Chondrocyte (in vitro differentiated cells): Measurements from ENCODE around the gene FAM229B. TPM values are rescaled to one million over a fixed set of nuclear protein-coding genes. Genes with fewer than 3 reads are reported as not detected.

Experiments
- DNase-seq: peaks from one replicate; pipeline ENCODE4 v3.0.0; 2021; ENCODE audit warnings: mixed read lengths, low spot score
- H3K27ac Mint-ChIP-seq: one replicate; pipeline ENCODE4 v1.8.0; 2021; ENCODE audit warnings: mild to moderate bottlenecking, moderate library complexity, mixed read lengths; ENCODE audit not compliant: unreplicated experiment
- H3K27me3 Mint-ChIP-seq: 2 replicates; pipeline ENCODE4 v1.8.0; 2021; ENCODE audit warnings: low read depth, mixed read lengths
- H3K36me3 Mint-ChIP-seq: 2 replicates; pipeline ENCODE4 v1.8.0; 2021; ENCODE audit warnings: low read depth, mixed read lengths
- H3K4me1 Mint-ChIP-seq: 2 replicates; pipeline ENCODE4 v1.8.0; 2021; ENCODE audit warnings: low read depth, mild to moderate bottlenecking, mixed read lengths
- H3K4me3 Mint-ChIP-seq: one replicate; pipeline ENCODE4 v1.8.0; 2021; ENCODE audit warnings: mild to moderate bottlenecking, moderate library complexity, mixed read lengths; ENCODE audit not compliant: unreplicated experiment
- H3K9me3 Mint-ChIP-seq: 2 replicates; pipeline ENCODE4 v1.8.0; 2021; ENCODE audit warnings: low read depth, mixed read lengths
- CTCF ChIP-seq: fragments of 200-600 bp; sonication (generic); IDR thresholded peaks from 2 replicates; pipeline ENCODE4 v1.5.0; 2021; ENCODE audit warnings: antibody characterized with exemption, mild to moderate bottlenecking, moderate library complexity
- total RNA-seq: library from RNA; stranded (reverse); gene quantifications from 3 replicates; pipeline ENCODE4 v1.2.1, GENCODE V29; 2021

FAM229B gene
- total RNA-seq, 1 donor from 2014 or later: 25.7 TPM

DNA sequence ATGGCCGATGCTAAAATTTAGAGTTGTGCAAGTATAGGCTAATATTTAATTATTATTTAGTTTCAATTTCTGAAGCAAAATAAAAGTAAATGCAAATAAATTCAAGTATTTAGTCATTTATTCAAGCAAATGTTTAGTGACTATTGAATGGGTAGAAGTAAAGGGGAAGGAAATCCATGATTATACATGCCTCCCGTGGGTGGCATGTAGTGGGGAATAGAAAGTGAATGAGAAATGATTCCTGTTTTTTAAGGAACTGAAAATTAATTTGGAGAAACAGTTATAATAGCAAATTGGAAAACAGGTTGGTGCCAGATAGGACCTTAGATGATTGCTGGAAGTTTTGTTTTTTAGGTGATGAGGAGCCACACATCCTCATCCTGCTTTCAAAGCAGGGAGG is 35.4 kb downstream of the FAM229B start:
- Mint-ChIP-seq H3K9me3 (no peaks in the 10 kb centered on the region), H3K4me1 (no peaks in the 10 kb centered on the region), H3K27ac (no peak overlapping the region), H3K4me3 (no peak overlapping the region), H3K27me3 (no peaks in the 10 kb centered on the region), H3K36me3 (peaks cover 33% of the 10 kb centered on the region)
- TF ChIP-seq CTCF: no peak
- DNase-seq: no peak

DNA sequence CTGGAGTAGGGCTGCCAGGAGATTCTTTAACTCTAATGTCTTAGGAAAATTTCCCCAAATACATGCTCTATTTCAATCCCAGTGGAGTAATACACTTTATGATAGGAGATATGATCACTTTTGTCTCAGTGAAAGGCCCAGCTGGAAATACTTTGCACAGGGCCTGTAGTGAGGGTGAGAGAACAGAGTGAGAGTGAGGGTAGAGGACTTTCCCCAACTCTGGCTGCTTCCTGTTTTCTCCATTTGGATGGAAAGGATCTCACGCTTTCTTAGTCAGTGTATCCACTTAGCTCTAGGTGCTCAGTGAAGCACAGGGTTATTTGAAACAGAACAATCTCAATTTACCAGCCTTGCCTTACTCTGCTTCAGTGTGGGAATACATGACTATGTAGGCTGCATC is 36.6 kb downstream of the FAM229B start:
- Mint-ChIP-seq H3K27me3 (no peaks in the 10 kb centered on the region), H3K4me3 (no peak overlapping the region), H3K4me1 (no peaks in the 10 kb centered on the region), H3K36me3 (peaks cover 35% of the 10 kb centered on the region), H3K27ac (no peak overlapping the region), H3K9me3 (no peaks in the 10 kb centered on the region)
- DNase-seq: no peak
- no peak for TF ChIP-seq CTCF

DNA sequence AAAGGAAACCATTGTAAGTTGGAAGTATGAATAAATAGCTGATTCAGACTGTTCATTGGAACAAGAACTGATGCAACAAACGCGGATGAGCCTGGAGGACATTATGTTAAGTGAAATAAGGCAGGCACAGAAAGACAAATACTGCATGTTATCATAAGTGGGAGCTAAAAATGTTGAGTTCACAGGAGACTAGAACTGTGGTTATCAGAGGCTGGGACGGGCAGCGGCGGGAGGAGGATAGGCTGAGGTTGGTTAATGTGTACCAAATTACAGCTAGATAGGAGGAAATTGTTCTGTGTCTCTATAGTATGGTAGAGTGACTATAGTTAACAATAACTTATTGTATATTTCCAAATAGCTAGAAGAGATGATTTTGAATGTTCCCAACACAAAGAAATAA is 40.8 kb downstream of the FAM229B start:
- H3K4me1 Mint-ChIP-seq: no peaks in the 10 kb centered on the region
- H3K9me3 Mint-ChIP-seq: no peaks in the 10 kb centered on the region
- no peak overlapping the region for H3K4me3 Mint-ChIP-seq
- H3K36me3 Mint-ChIP-seq: peaks cover 38% of the 10 kb centered on the region
- DNase-seq: no peak
- no peak for TF ChIP-seq CTCF
- no peaks in the 10 kb centered on the region for H3K27me3 Mint-ChIP-seq
- no peak overlapping the region for H3K27ac Mint-ChIP-seq

GRCh38 chr6:112130878-112131277 is 43.5 kb downstream of the FAM229B start:
- H3K9me3 Mint-ChIP-seq: no peaks in the 10 kb centered on the region

DNA sequence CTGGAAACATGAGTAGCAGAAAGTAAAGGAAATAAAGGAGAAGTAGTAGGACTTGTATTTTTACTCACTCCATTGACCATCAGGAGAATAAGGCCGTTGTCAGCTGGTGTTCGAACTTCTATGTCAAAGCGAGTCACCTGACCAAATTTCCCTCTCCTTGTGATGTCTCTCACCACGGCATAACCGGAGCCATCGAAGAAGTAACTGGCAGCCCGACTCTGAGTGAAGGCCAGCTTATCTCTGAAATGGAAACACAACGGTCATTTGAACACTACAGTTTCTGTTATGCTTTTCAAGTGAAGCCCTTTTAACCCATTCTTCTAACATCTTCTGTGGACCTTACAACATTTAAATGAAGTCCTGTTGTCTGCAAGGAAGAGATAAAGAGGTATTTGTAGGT is 51.7 kb downstream of the FAM229B start:
- no peak overlapping the region for H3K27ac Mint-ChIP-seq
- no peaks in the 10 kb centered on the region for H3K27me3 Mint-ChIP-seq
- TF ChIP-seq CTCF: no peak
- H3K36me3 Mint-ChIP-seq: peaks cover 37% of the 10 kb centered on the region
- H3K9me3 Mint-ChIP-seq: no peaks in the 10 kb centered on the region
- no peaks in the 10 kb centered on the region for H3K4me1 Mint-ChIP-seq
- no peak for DNase-seq
- H3K4me3 Mint-ChIP-seq: no peak overlapping the region

More at GRCh38 chr6:112130878-112131277, 43.5 kb downstream of the FAM229B start:
- H3K36me3 Mint-ChIP-seq: peaks cover 30% of the 10 kb centered on the region
- no peak for DNase-seq
- TF ChIP-seq CTCF: no peak
- H3K27ac Mint-ChIP-seq: no peak overlapping the region
- no peaks in the 10 kb centered on the region for H3K4me1 Mint-ChIP-seq
- no peak overlapping the region for H3K4me3 Mint-ChIP-seq
- H3K27me3 Mint-ChIP-seq: no peaks in the 10 kb centered on the region
